HUES64 (cell line): ENCODE data around the gene ADIRF.
A peak's percentile ranks its signal among the peaks of the same experiment; 100 is the strongest.
"Not testable (repeated sequence)": the region's sequence is repeated elsewhere in the genome, so short reads cannot be mapped to it uniquely, and the experiment has no call there.

Experiments used
- H3K27ac ChIP-seq: 2 replicates; pipeline ENCODE4 v1.7.0; 2013; ENCODE audit warnings: low read depth, low read length, inconsistent platforms
- H3K27me3 ChIP-seq: 2 replicates; pipeline ENCODE4 v1.6.1; 2013; ENCODE audit warnings: mild to moderate bottlenecking, low read length; ENCODE audit not compliant: insufficient read depth
- H3K36me3 ChIP-seq: 2 replicates; pipeline ENCODE4 v1.6.1; 2013; ENCODE audit warnings: mild to moderate bottlenecking, low read length; ENCODE audit not compliant: insufficient read depth
- H3K4me1 ChIP-seq: 2 replicates; pipeline ENCODE4 v1.6.1; 2013; ENCODE audit warnings: mild to moderate bottlenecking, low read length, moderate library complexity; ENCODE audit not compliant: insufficient read depth
- H3K4me3 ChIP-seq: 2 replicates; pipeline ENCODE4 v1.5.1; 2013; ENCODE audit warnings: mild to moderate bottlenecking, low read length, moderate library complexity
- H3K9ac ChIP-seq: 2 replicates; pipeline ENCODE4 v1.6.1; 2013; ENCODE audit warnings: mild to moderate bottlenecking, low read depth, low read length
- H3K9me3 ChIP-seq: 2 replicates; pipeline ENCODE4 v1.6.1; 2013; ENCODE audit warnings: low read depth, low read length; ENCODE audit not compliant: insufficient read depth
- WGBS: fragments of 150-250, 120-280 bp; methylation state at CpG from one replicate; pipeline ENCODE4 v1.1.7; 2013; ENCODE audit warnings: missing lambda C conversion rate; 5-methylcytosine and 5-hydroxymethylcytosine counted together

ADIRF gene

GRCh38 chr10:86947806-86948205 lies 20.5 kb upstream of the ADIRF start:
- H3K9me3 ChIP-seq, H3K4me1 ChIP-seq, H3K27ac ChIP-seq, H3K4me3 ChIP-seq, H3K36me3 ChIP-seq, H3K27me3 ChIP-seq, H3K9ac ChIP-seq: not testable (repeated sequence)
- WGBS: 90% methylated on average over 4 of the region's 4 CpGs

- 90% methylated on average over 1 of the region's 1 CpG for WGBS
Measured at GRCh38 chr10:86950349-86950748, 17.9 kb upstream of the ADIRF start.

GRCh38 chr10:86951184-86951761 lies 17.0 kb upstream of the ADIRF start:
- Histone ChIP-seq H3K27me3 (no peaks in the 10 kb centered on the region), H3K27ac (no peak overlapping the region), H3K9ac (no peak overlapping the region), H3K4me3 (no peak overlapping the region), H3K9me3 (peaks cover 9% of the 10 kb centered on the region), H3K36me3 (no peaks in the 10 kb centered on the region), H3K4me1 (peaks cover 28% of the 10 kb centered on the region)

More at GRCh38 chr10:86950349-86950748, 17.9 kb upstream of the ADIRF start:
- Histone ChIP-seq H3K4me3 (no peak overlapping the region), H3K4me1 (peaks cover 23% of the 10 kb centered on the region), H3K27ac (no peak overlapping the region), H3K27me3 (no peaks in the 10 kb centered on the region), H3K9ac (no peak overlapping the region), H3K36me3 (no peaks in the 10 kb centered on the region), H3K9me3 (peaks cover 9% of the 10 kb centered on the region)

- H3K36me3 ChIP-seq: no peaks in the 10 kb centered on the region
- H3K4me1 ChIP-seq: peaks cover 31% of the 10 kb centered on the region
- H3K9ac ChIP-seq: no peak overlapping the region
- 97% methylated on average over 7 of the region's 7 CpGs for WGBS
- H3K27me3 ChIP-seq: no peaks in the 10 kb centered on the region
- H3K9me3 ChIP-seq: peaks cover 9% of the 10 kb centered on the region
- no peak overlapping the region for H3K4me3 ChIP-seq
- H3K27ac ChIP-seq: no peak overlapping the region
Measured at GRCh38 chr10:86952106-86952505, 16.2 kb upstream of the ADIRF start.

GRCh38 chr10:86952697-86953096 lies 15.6 kb upstream of the ADIRF start:
- H3K27ac ChIP-seq, H3K9ac ChIP-seq, H3K27me3 ChIP-seq, H3K9me3 ChIP-seq, H3K4me3 ChIP-seq, H3K36me3 ChIP-seq: not testable (repeated sequence)
- H3K4me1 ChIP-seq: peaks cover 31% of the 10 kb centered on the region
- 96% methylated on average over 8 of the region's 10 CpGs for WGBS

GRCh38 chr10:86953747-86954680 lies 14.3 kb upstream of the ADIRF start:
- H3K27me3 ChIP-seq: no peaks in the 10 kb centered on the region
- peak overlapping the region; percentile 68 for H3K9ac ChIP-seq
- 32% methylated on average over 14 of the region's 15 CpGs for WGBS
- H3K9me3 ChIP-seq: peaks cover 9% of the 10 kb centered on the region
- peak overlapping the region; percentile 100 for H3K27ac ChIP-seq
- peaks cover 39% of the 10 kb centered on the region for H3K4me1 ChIP-seq
- H3K4me3 ChIP-seq: peak overlapping the region; percentile 28; the same call in 1 of the 2 replicates
- H3K36me3 ChIP-seq: no peaks in the 10 kb centered on the region

- Histone ChIP-seq H3K9ac (peak overlapping the region; percentile 68), H3K36me3 (no peaks in the 10 kb centered on the region), H3K4me3 (peak overlapping the region; percentile 28; the same call in 1 of the 2 replicates), H3K27ac (peak overlapping the region; percentile 100), H3K9me3 (peaks cover 9% of the 10 kb centered on the region), H3K27me3 (no peaks in the 10 kb centered on the region), H3K4me1 (peaks cover 43% of the 10 kb centered on the region)
- 33% methylated on average over 13 of the region's 13 CpGs for WGBS
Measured at GRCh38 chr10:86954681-86955500, 13.4 kb upstream of the ADIRF start.

GRCh38 chr10:86955501-86956194 lies 12.6 kb upstream of the ADIRF start:
- Histone ChIP-seq H3K4me1 (peaks cover 45% of the 10 kb centered on the region), H3K36me3 (no peaks in the 10 kb centered on the region), H3K27me3 (no peaks in the 10 kb centered on the region), H3K27ac (peak overlapping the region; percentile 100), H3K9me3 (peaks cover 9% of the 10 kb centered on the region), H3K9ac (peak overlapping the region; percentile 39; the same call in 1 of the 2 replicates), H3K4me3 (no peak overlapping the region)
- 44% methylated on average over 12 of the region's 16 CpGs for WGBS

GRCh38 chr10:86956195-86956847 lies 12.0 kb upstream of the ADIRF start:
- Histone ChIP-seq H3K9ac (no peak overlapping the region), H3K4me3 (no peak overlapping the region), H3K9me3 (peaks cover 9% of the 10 kb centered on the region), H3K27me3 (no peaks in the 10 kb centered on the region), H3K36me3 (no peaks in the 10 kb centered on the region), H3K4me1 (peaks cover 47% of the 10 kb centered on the region), H3K27ac (no peak overlapping the region)
- 76% methylated on average over 7 of the region's 7 CpGs for WGBS

GRCh38 chr10:86956848-86957448 lies 11.3 kb upstream of the ADIRF start:
- H3K9ac ChIP-seq: no peak overlapping the region
- no peak overlapping the region for H3K27ac ChIP-seq
- no peaks in the 10 kb centered on the region for H3K36me3 ChIP-seq
- WGBS: 73% methylated on average over 7 of the region's 7 CpGs
- peaks cover 47% of the 10 kb centered on the region for H3K4me1 ChIP-seq
- no peaks in the 10 kb centered on the region for H3K27me3 ChIP-seq
- peaks cover 7% of the 10 kb centered on the region for H3K9me3 ChIP-seq
- no peak overlapping the region for H3K4me3 ChIP-seq
